ENCODE measurements around the gene CAPN9.

Gene CAPN9

GRCh38 chr1:230851291-230851691 lies 104.1 kb downstream of the CAPN9 start:
- DNase-seq (ENCODE audit: low spot score) = peak; percentile 46

Data from AG20443 (cell line).